ENCODE measurements around the gene ZYX. TPM values are rescaled to one million over a fixed set of nuclear protein-coding genes. Genes with fewer than 3 reads are reported as not detected.

ZYX gene
- polyA plus RNA-seq, 1 of the 3 experiments (the other 2 are of a cell fraction) = 271 TPM

GRCh38 chr7:143433759-143434158, 52.6 kb downstream of the ZYX start:
- no peak overlapping the region for H3K4me3 ChIP-seq (ENCODE audit: low read depth in 2 of 2, low read length in 1 of 2)
- H2AFZ ChIP-seq (ENCODE audit: low read depth) = no peak overlapping the region
- POLR2A ChIA-PET = no interaction called here
- H3K79me2 ChIP-seq (ENCODE audit: insufficient read depth) = no peaks in the 10 kb centered on the region
- TF ChIP-seq PBX3 (IDR thresholded peaks at IDR 0.05) (no peak), GATA2 (CRISPR knock-in tag; IDR thresholded peaks at IDR 0.05) (no peak), RFX5 (IDR thresholded peaks at IDR 0.05; ENCODE audit: low read length) (no peak), CHD2 (IDR thresholded peaks at IDR 0.05; ENCODE audit: low read length, partially characterized antibody) (no peak), TEAD4 (IDR thresholded peaks at IDR 0.05; ENCODE audit: borderline replicate concordance, insufficient read depth) (no peak), FOXJ3 (CRISPR knock-in tag; IDR thresholded peaks at IDR 0.05) (no peak)
- H3K4me1 ChIP-seq (ENCODE audit: control insufficient read depth in 1 of 2, insufficient read depth in 2 of 2, low read depth in 1 of 2, low read length in 1 of 2) = peaks cover 0 to 19% of the 10 kb centered on the region in 2 experiments; a peak in 2 of 4 replicates
- no peak overlapping the region for H3K27ac ChIP-seq (ENCODE audit: low read depth in 2 of 2, low read length in 1 of 2)
- H3K9me3 ChIP-seq = no peaks in the 10 kb centered on the region
- CTCF ChIA-PET = no interaction called here
- no peaks in the 10 kb centered on the region for H3K27me3 ChIP-seq (ENCODE audit: insufficient read depth)
- H3K36me3 ChIP-seq (replicated peaks in 1 of 2; ENCODE audit: control insufficient read depth in 1 of 2, insufficient read depth in 2 of 2, low read length in 1 of 2) = no peaks in the 10 kb centered on the region
- no peaks in the 10 kb centered on the region for H4K20me1 ChIP-seq (ENCODE audit: insufficient read depth)
- no peak overlapping the region for H3K9ac ChIP-seq
- no peaks in the 10 kb centered on the region for H3K9me2 ChIP-seq
- H3F3A ChIP-seq (replicated peaks; ENCODE audit: insufficient read depth) = peaks cover 20% of the 10 kb centered on the region
- no peak overlapping the region for H3K4me2 ChIP-seq
- 45% methylated on average over 4 of the region's 4 CpGs for WGBS (ENCODE audit: low lambda C conversion rate)
- DNase-seq = no peak

GRCh38 chr7:143434660-143435059, 53.5 kb downstream of the ZYX start:
- H3K9me3 ChIP-seq = no peaks in the 10 kb centered on the region
- no peaks in the 10 kb centered on the region for H3K9me2 ChIP-seq
- H3K4me1 ChIP-seq (ENCODE audit: control insufficient read depth in 1 of 2, insufficient read depth in 2 of 2, low read depth in 1 of 2, low read length in 1 of 2) = peaks cover 0 to 18% of the 10 kb centered on the region in 2 experiments; a peak in 2 of 4 replicates
- no peak overlapping the region for H3K4me3 ChIP-seq (ENCODE audit: low read depth in 2 of 2, low read length in 1 of 2)
- WGBS (ENCODE audit: low lambda C conversion rate) = 55% methylated on average over 9 of the region's 9 CpGs
- no peak overlapping the region for H2AFZ ChIP-seq (ENCODE audit: low read depth)
- H3K79me2 ChIP-seq (ENCODE audit: insufficient read depth) = no peaks in the 10 kb centered on the region
- ChIA-PET POLR2A (no interaction called here), CTCF (no interaction called here)
- H3K27me3 ChIP-seq (ENCODE audit: insufficient read depth) = no peaks in the 10 kb centered on the region
- no peaks in the 10 kb centered on the region for H4K20me1 ChIP-seq (ENCODE audit: insufficient read depth)
- H3K9ac ChIP-seq = no peak overlapping the region
- H3K4me2 ChIP-seq = no peak overlapping the region
- no peak for DNase-seq
- TF ChIP-seq EP300 (IDR thresholded peaks at IDR 0.05; ENCODE audit: borderline replicate concordance in 1 of 2, low read depth in 1 of 2, low read length in 1 of 2) (no peak), FOXM1 (IDR thresholded peaks at IDR 0.05; ENCODE audit: low read depth) (no peak), YY1 (IDR thresholded peaks at IDR 0.05; ENCODE audit: low read depth) (no peak), IRF3 (IDR thresholded peaks at IDR 0.05; ENCODE audit: low read depth, low read length) (no peak), RAD21 (IDR thresholded peaks at IDR 0.05; ENCODE audit: low read length) (no peak), MEF2A (IDR thresholded peaks at IDR 0.05; ENCODE audit: borderline replicate concordance, low read depth) (no peak), TCF12 (IDR thresholded peaks at IDR 0.05) (no peak)
- peaks cover 17% of the 10 kb centered on the region for H3F3A ChIP-seq (replicated peaks; ENCODE audit: insufficient read depth)
- no peak overlapping the region for H3K27ac ChIP-seq (ENCODE audit: low read depth in 2 of 2, low read length in 1 of 2)
- no peaks in the 10 kb centered on the region for H3K36me3 ChIP-seq (replicated peaks in 1 of 2; ENCODE audit: control insufficient read depth in 1 of 2, insufficient read depth in 2 of 2, low read length in 1 of 2)
